Islet of Langerhans (tissue), 1 donor: Measurements from ENCODE around the gene OR8K5.
"Not testable (repeated sequence)": the region's sequence is repeated elsewhere in the genome, so short reads cannot be mapped to it uniquely, and the experiment has no call there.

Experiments used
- FAIRE-seq: peaks from one replicate; lab custom pipeline; 2011; peaks lifted over from hg19 to GRCh38; lab: Jason Lieb, UNC

Gene OR8K5, protein sequence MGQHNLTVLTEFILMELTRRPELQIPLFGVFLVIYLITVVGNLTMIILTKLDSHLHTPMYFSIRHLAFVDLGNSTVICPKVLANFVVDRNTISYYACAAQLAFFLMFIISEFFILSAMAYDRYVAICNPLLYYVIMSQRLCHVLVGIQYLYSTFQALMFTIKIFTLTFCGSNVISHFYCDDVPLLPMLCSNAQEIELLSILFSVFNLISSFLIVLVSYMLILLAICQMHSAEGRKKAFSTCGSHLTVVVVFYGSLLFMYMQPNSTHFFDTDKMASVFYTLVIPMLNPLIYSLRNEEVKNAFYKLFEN

DNA sequence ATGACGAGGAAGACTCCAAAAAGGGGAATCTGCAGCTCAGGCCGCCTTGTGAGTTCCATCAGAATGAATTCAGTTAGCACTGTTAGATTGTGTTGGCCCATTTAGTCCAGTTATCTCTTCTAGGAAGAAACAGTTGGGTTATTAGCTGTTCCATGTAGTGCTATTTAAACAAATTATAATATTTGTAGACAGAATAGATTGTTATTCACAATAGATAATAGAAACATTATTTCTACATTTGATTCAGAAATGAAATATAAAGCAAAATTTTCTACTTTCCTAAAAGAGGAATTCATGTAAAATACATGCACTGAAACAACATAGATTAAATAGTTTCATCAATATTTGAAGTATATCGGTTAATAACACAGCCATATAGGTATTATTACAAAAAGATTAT, at the start of gene OR8K5:
OR8K5 (minus strand) TSS at position 101 of the 400 bp plus-strand sequence; CDS start at position 101, 0 bp downstream.
- no peak for FAIRE-seq

DNA sequence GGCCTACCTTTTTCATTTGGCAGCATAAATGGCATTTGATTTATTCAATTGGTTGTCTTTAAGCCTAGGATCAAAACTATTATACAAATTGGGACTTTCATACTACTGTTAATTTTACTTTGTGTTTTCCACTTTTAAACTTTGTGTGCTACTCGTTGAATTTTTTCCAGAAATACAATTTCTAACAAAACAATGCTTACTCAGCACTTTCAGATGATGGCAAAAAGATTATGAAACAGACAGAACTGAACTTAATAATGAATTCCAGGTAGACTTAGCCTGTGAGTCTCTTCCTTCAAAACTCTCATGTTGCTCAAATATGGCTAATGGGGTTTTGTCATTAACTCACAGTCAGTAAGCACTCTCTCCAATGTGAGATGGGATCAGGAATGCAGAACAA, 47.7 kb upstream of the OR8K5 start:
- no peak for FAIRE-seq

DNA sequence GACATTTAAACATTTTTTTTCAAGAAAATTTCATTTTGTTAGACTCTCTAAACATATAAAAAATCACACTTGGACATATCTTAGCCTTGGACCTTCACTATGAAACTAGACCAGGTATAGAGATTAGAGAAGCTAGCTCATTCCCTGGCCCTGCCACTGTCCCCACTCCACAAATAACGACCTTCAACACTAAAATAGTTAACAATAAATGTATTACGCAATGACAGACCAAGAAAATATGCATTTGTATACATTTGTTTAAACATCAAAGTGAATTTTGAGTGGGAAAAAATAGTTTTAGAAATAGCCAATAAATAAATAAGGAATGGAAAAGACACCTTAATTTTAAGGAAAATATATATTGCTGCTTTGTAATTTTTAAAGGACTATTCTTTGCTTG, 37.2 kb upstream of the OR8K5 start:
- FAIRE-seq, result no peak

DNA sequence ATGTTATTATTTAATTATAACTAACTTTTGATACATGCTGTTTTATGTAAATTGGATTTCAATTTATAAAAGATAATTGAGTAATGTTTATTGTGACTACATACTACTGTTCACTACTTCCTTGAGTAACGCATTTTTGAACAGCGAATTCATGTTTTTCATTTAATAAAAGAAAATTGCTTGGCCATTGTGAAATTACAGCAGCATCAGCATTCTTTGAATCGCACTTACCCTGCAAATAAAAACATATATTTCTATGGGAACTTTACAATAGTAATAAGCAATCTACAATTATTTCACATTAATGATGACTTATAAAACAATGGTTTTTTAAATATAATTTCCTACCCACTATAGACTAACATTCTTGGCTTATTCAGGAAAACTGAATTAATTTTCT, 36.6 kb upstream of the OR8K5 start:
- no peak for FAIRE-seq

DNA sequence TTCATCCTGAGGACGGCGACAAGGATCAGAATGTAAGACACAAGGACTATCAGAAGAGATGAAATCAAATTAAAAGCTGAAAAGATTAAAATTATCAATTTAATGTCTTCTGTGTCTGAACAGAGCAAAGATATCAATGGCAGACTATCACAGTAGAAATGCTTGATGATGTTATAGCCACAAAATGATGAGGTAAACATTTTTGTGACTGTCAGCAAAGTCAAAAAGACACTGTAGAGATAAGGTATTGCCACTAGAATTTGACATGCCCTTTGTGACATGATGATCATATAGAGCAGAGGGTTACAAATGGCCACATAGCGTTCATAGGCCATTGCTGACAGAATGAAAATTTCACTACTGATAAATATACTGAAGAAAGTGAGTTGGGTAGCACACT, 28.5 kb upstream of the OR8K5 start:
- FAIRE-seq, result no peak

DNA sequence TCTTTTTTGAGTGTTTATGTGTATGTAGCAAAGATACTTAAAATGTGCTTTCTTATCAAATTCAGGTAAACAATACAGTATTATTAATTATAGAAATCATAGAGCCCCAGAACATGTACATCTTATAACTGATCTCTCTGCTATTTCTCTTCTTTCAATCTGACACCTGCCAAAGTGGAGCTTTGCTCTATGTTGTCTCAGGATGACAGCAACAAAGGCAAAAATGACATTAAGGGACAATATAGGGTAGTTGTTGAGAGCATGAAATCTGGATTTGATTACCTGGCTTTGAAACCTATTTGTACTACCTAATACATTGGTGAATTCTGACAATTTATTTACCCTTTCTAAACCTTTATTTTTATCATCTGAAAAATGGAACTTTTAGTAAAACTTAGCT, 23.3 kb upstream of the OR8K5 start:
- FAIRE-seq, result no peak

DNA sequence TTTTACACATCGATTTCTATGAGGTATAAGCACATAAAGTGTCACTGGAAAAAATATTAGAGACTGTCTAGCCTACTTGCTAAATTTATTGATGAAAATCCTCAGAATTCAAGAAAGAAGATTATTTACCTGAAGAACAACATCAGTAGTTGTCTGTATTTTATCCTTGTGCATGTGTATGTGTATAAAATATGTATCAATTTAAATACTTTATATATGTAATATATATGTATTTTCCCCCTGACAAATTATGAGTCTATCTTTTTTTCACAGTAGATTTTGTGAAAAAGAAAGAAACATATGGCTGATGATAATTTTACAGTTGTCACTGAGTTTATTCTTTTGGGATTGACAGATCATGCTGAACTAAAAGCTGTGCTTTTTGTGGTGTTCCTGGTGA, 16.2 kb upstream of the OR8K5 start, which contains the start of gene OR5J2:
OR5J2 (plus strand) TSS at position 301 of the 400 bp plus-strand sequence; CDS start at position 301, 0 bp downstream.
- FAIRE-seq, result no peak

DNA sequence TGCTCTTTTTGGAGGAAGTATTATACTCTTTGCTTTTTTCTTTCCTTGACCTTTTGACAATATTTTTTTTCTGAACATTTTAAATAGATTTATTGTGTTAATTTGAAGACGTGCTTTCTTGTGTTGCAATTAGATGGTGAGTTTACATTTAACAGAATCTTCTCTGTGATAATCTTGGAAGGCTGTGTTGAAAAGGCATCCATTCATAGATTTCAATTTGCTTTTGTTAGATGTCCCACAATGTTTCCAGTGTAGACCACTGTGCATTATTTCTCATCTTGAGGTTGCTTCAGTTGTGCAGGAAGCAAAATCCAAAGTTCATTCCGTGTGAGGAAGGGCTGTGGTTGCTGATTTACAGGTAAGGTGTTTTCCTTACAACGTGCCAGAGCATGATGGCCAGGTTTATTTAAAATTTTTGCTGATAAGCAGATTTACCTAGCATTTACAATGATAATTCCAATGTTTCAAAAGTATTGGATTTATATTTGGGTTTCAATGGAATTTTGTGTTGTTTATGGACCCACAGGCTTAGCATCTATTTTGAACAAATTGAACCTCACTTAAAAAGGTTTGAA, 12.2 kb upstream of the OR8K5 start:
- no peak for FAIRE-seq

DNA sequence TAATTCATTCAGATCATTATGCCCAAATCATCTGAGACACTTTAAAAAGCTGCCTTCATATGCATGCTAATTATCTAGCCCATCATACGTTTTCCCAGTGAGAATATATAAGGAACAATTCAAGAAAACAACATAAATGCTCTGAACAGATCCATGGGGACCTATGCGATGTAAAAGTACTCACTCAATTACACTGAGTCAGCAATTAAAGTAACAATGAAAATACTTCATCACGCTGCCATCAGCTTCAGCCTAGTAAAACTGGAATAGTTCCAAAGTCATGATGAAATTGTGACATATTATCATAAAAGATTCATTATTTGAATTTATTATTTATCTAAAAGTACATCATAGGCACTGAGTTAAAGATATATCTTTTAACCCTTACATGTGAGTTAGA, 3.7 kb upstream of the OR8K5 start:
- FAIRE-seq, result no peak

DNA sequence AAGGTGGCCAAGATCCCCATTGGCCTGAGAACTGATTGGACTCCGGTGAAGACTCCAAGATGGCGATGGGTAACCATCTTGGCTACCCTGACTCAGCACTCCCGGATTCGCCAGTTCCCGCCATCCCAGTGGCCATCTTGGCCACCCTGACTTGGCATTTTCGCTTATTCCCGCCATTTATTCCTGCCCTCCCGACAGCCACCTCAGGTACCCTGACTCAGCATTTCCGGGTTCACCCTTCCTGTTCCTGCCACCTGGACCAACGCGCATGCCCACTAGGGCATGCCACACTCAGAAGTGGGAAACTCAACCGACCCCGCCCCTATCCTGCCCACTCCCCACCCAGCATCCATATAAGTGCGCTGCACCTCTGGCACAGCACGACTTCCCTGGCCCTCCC, 7.8 kb downstream of the OR8K5 start:
- FAIRE-seq, result no peak

DNA sequence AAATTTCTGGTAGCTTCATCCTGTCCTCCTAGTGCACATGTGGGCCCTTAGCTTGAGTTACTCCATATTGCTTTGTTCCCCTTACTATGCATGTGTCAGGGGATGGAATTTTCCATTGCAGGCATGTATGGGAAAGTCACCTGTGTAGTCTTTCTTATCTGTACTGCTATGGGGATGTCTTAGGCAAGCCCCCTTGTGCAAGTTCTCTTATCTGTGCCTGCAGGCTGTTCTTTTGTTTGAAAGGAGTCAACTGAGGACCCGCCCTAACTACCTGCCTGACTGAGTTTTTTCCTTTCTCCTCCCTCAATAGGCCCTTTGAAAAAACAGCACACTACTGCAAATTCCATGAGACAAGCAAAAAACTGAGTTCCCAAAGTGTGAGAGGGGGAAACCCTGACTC, 8.7 kb downstream of the OR8K5 start:
- FAIRE-seq, result no peak

DNA sequence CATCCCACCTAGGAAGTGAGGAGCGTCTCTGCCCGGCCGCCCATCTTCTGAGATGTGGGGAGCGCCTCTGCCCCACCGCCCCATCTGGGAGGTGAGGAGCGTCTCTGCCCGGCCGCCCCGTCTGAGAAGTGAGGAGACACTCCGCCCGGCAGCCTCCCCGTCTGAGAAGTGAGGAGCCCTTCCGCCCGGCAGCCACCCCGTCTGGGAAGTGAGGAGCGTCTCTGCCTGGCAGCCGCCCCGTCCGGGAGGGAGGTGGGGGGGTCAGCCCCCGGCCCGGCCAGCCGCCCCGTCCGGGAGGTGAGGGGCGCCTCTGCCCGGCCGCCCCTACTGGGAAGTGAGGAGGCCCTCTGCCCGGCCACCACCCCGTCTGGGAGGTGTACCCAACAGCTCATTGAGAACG, 16.4 kb downstream of the OR8K5 start:
- FAIRE-seq, result not testable (repeated sequence)

DNA sequence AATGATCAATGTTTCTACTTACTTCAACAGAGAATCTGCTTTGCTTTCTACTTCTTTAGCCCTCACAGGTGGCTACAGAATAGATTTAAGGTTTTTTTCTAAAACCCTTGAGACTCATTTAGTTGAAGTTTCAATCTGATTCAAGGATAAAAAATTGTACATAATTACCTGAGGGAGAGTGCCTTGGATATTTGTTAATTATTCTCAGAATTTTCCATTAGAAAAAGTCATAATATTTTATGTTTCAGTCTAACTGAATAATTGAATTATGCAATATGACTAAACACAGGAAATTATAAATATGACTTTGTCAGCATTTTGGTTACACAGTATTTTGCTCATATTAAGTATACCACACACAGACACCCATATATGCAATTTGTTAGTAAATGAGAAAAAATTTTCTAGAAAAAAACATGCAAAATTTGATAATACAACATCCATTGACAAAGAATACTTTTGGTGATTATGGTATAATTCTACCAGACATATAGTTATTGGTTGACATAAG, 19.9 kb downstream of the OR8K5 start, which contains the start of gene OR8J3:
OR8J3 (minus strand) TSS at position 51 of the 511 bp plus-strand sequence. CDS start 2,483 bp downstream, outside the sequence.
- no peak for FAIRE-seq

DNA sequence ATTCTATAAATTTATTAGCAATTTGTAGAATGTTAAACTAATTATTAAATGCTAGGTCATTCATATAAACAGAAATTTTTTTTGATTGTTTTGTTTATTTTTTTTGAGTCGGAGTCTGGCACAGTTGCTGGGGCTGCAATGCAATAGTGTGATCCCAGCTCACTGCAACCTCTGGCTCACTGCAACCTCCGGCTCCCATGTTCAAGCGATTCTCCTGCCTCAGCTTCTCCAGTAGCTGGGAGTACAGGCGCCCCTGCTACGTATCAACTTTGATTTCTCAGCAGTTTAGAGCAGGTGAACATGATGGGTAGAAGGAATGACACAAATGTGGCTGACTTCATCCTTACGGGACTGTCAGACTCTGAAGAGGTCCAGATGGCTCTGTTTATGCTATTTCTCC, 38.0 kb downstream of the OR8K5 start, which contains the start of gene OR8H3:
OR8H3 (plus strand) TSS at position 301 of the 400 bp plus-strand sequence; CDS start at position 301, 0 bp downstream.
- no peak for FAIRE-seq
